Activated CD4-positive, alpha-beta T cell treated with anti-CD3 and anti-CD28 coated beads, Interleukin-2, amount 10 ng/mL, durations not matched to agents 24 days and 14 days (primary cell): Measurements from ENCODE around the gene SLC8B1. TPM values are rescaled to one million over a fixed set of nuclear protein-coding genes. Genes with fewer than 3 reads are reported as not detected.

ENCODE experiments used
- DNase-seq: peaks from one replicate; pipeline ENCODE4 v3.0.0; 2022
- H3K27ac Mint-ChIP-seq: one replicate; pipeline ENCODE4 v1.8.0; 2022; ENCODE audit warnings: mild to moderate bottlenecking, mixed read lengths
- H3K27me3 Mint-ChIP-seq: one replicate; pipeline ENCODE4 v1.8.0; 2022; ENCODE audit warnings: mixed read lengths
- H3K36me3 Mint-ChIP-seq: one replicate; pipeline ENCODE4 v1.8.0; 2022; ENCODE audit warnings: low read depth, mild to moderate bottlenecking, mixed read lengths
- H3K4me1 Mint-ChIP-seq: one replicate; pipeline ENCODE4 v1.8.0; 2021; ENCODE audit warnings: mixed read lengths
- H3K4me3 Mint-ChIP-seq: one replicate; pipeline ENCODE4 v1.8.0; 2022; ENCODE audit warnings: mild to moderate bottlenecking, moderate library complexity, mixed read lengths
- H3K9me3 Mint-ChIP-seq: one replicate; pipeline ENCODE4 v1.8.0; 2021; ENCODE audit warnings: mixed read lengths
- intact Hi-C: fragments of 100-400 bp; cut with micrococcal nuclease; formaldehyde crosslinking; loops from one replicate; pipeline ENCODE4 v1.15.1; 2023
- total RNA-seq: library from RNA; stranded (reverse); gene quantifications from 2 replicates; pipeline ENCODE4 v1.2.3, GENCODE V29; 2022

Gene SLC8B1
- total RNA-seq, 1 donor from 2014 or later, result 19.5 TPM

DNA sequence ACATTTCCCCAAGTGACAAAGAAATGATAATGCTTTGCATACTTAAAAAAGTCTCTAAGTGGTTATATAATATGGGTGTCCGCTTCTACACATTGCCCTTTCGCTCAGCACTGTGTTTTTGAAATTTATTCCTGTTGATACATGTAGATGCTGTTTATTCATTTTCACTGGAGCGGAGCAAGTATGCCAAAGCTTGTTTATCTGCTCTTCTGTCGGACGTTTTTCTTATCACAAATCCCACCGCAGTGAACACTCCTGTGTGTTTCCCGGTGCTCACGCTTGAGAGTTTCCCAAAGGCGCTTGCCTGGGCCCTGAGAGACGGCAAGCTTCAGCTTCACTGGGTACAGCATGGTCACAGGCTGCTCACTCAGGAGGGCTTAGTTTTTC lies 63.5 kb downstream of the SLC8B1 start:
- intact Hi-C loops, result loop anchor here (1.0 kb wide), 1 partner anchor 9 kb away; no protein-coding TSS in a partner anchor
- no peak for DNase-seq
- Mint-ChIP-seq H3K27ac (peak overlapping the region; percentile 11), H3K9me3 (no peaks in the 10 kb centered on the region), H3K27me3 (no peaks in the 10 kb centered on the region), H3K4me1 (peaks cover 16% of the 10 kb centered on the region), H3K4me3 (no peak overlapping the region), H3K36me3 (peaks cover 31% of the 10 kb centered on the region)

DNA sequence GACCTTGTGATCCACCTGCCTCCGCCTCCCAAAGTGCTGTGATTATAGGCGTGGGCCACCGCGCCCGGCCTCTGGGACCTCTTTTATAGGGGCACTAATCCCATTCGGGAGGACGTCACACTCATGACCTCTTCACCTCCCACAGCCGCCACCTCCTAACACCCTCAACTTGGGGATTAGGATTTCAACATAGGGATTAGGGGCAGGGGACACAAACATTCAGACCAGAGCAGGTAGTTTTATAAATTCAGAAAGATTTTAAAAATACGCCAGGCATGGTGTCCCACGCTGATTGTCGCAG lies 64.2 kb downstream of the SLC8B1 start:
- H3K9me3 Mint-ChIP-seq, result no peaks in the 10 kb centered on the region
- H3K36me3 Mint-ChIP-seq, result peaks cover 37% of the 10 kb centered on the region
- H3K4me3 Mint-ChIP-seq, result no peak overlapping the region
- no peak for DNase-seq
- no peaks in the 10 kb centered on the region for H3K27me3 Mint-ChIP-seq
- intact Hi-C loops, result loop anchor here (1.0 kb wide), 1 partner anchor 8 kb away; no protein-coding TSS in a partner anchor
- H3K4me1 Mint-ChIP-seq, result peaks cover 19% of the 10 kb centered on the region
- H3K27ac Mint-ChIP-seq, result no peak overlapping the region

DNA sequence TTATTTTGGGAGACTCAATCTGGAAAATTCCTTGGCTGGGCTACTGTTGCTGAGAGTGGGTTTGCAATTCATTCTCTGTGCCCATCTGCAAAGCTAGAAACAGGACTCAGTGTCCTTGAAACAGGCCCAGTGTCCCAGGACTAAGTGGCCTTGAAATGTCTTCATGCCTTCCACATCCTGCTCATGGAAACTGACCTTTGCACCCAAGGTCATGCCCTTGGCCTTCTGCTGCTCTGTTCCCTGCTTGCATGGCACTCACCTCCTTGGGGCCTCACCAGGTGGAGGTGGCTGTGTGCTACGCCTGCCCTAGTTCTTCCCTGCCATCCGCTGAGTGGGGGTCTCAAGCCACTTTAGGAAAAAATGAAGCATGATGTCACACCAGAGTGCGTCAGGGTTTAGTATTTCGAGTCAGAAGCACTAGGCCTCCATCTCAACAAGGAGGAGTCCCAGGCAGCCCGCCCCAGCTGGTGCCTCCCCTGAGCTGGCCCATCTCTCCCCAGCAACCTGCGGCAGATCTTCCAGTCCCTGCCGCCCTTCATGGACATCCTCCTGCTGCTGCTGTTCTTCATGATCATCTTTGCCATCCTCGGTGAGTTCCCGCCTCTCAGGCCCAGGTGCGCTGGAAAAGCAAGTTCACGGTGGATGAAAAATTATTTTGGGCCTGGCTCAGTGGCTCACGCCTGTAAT lies 65.5 kb downstream of the SLC8B1 start:
- Mint-ChIP-seq H3K4me3 (no peak overlapping the region), H3K9me3 (no peaks in the 10 kb centered on the region), H3K27ac (no peak overlapping the region), H3K4me1 (peaks cover 19% of the 10 kb centered on the region), H3K27me3 (no peaks in the 10 kb centered on the region), H3K36me3 (peaks cover 39% of the 10 kb centered on the region)
- intact Hi-C loops, result no loop called here
- no peak for DNase-seq

DNA sequence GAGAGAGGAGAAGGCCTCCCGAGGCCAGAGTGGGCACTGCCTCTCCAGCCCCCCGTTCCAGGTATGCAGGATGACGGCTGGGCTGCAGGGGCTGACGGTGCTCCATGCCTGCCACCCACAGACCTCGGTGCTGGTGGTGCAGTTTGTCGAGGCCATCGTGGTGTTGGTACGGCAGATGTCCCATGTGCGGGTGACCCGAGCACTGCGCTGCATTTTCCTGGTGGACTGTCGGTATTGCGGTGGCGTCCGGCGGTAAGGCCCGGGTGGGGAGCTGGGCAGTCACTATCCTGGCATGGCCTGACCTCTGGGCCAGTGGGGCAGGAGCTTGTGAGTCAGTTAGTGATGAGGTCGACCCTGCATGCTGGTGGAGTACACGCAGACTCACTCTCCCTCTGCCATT lies 66.3 kb downstream of the SLC8B1 start:
- Mint-ChIP-seq H3K27ac (no peak overlapping the region), H3K9me3 (no peaks in the 10 kb centered on the region), H3K4me1 (peaks cover 27% of the 10 kb centered on the region), H3K36me3 (peaks cover 46% of the 10 kb centered on the region), H3K4me3 (no peak overlapping the region), H3K27me3 (no peaks in the 10 kb centered on the region)
- no peak for DNase-seq
- intact Hi-C loops, result no loop called here

DNA sequence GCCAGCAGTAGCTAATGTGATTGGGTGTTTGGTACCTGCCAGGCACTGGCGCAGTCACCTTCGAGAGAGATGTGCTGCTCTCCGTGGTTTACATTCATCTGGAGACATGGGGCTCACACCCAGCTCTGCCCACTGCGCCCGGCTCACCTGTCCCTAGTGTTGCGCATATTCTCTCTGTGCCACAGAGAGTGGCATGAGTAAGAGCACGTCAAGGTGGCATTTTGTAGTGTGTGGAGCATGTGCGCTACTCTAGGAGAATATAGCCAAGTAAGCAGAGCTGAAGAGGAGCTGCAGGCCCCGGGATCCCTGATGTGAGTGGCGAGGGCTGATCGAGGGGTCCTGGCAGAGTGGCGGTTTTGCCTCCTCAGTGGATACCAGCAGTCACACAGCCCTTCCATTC lies 66.8 kb downstream of the SLC8B1 start:
- Mint-ChIP-seq H3K27me3 (no peaks in the 10 kb centered on the region), H3K9me3 (no peaks in the 10 kb centered on the region), H3K36me3 (peaks cover 45% of the 10 kb centered on the region), H3K4me1 (peaks cover 29% of the 10 kb centered on the region), H3K27ac (peak overlapping the region; percentile 15), H3K4me3 (no peak overlapping the region)
- DNase-seq, result no peak
- intact Hi-C loops, result no loop called here

DNA sequence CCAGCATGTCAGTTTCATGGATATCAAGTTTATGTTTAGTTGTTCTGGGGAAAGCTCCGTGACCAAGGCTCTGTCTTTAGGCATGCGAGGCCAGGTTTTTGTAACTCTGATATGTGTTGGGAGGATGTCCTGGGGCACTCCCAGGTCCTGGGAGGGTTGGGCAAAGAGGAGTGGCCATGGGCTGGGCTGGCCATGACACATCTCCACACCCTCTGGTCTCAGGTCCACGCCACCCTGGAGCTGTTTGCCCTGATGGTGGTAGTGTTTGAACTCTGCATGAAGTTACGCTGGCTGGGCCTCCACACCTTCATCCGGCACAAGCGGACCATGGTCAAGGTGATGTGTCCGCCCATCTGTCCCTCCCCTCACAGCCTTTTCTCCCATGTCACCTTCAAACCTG lies 67.3 kb downstream of the SLC8B1 start:
- peaks cover 30% of the 10 kb centered on the region for H3K4me1 Mint-ChIP-seq
- H3K27ac Mint-ChIP-seq, result peak overlapping the region; percentile 15
- no peaks in the 10 kb centered on the region for H3K27me3 Mint-ChIP-seq
- peaks cover 45% of the 10 kb centered on the region for H3K36me3 Mint-ChIP-seq
- intact Hi-C loops, result no loop called here
- no peak overlapping the region for H3K4me3 Mint-ChIP-seq
- no peak for DNase-seq
- H3K9me3 Mint-ChIP-seq, result no peaks in the 10 kb centered on the region

DNA sequence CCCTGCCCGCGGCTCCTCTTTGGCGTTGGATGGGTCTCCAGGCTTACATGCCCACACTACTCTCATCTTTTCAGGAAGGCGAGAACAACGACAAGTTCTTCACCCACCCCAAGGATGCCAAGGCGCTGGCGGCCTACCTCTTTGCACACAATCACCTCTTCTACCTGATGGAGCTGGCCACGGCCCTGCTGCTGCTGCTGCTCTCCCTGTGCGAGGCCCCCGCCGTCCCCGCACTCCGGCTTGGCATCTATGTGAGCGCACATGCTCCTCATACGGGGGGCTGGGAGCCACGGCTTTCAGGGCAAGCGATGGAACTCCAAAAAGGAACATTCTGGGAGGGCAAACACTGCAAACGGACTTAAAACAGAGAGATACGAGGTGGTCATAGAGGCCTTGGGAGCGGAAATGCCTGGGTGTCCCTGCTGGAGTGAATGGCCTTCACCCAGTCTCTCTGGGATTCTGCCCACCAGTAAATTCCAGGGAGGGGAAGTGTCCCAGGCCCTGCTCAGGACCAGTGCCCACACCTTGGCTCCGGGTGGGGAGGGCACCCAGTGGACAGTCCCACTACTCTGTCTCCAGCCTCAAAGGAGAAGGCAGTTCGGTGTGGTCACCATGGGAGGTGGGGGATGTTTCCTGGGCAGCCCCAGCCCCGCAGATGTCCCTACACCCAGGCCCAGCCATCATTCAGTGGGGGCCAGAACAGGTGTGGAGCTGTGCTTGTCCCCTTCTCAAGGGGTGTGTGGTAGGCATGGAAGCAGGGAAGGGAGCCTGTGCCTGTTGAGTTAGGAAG lies 68.6 kb downstream of the SLC8B1 start:
- H3K9me3 Mint-ChIP-seq, result no peaks in the 10 kb centered on the region
- H3K4me3 Mint-ChIP-seq, result no peak overlapping the region
- H3K36me3 Mint-ChIP-seq, result peaks cover 42% of the 10 kb centered on the region
- H3K27ac Mint-ChIP-seq, result peak overlapping the region; percentile 32
- H3K4me1 Mint-ChIP-seq, result peaks cover 30% of the 10 kb centered on the region
- no peak for DNase-seq
- no peaks in the 10 kb centered on the region for H3K27me3 Mint-ChIP-seq
- intact Hi-C loops, result no loop called here

DNA sequence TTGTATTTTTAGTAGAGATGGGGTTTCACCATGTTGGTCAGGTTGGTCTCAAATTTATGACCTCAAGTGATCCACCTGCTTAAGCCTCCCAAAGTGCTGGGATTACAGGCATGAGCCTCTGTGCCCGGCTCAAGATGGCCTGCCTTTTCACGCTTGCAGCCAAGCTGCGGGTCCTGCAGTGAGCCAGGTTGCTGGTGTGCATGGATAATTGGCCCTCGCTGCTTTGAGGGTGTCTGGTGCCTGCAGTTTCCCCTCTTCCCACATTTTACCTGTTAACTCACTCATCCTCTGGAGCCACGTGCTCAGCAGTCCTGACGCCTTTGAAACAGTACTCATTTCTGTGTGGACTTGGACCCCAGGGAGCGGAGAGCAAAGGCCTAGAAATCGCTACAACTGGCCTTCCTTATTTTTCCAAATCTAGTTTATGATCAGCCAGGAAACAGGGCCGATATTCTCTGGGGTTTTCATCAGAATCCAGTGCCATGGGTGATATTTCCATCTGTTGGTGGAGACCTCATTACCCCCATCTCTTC lies 71.4 kb downstream of the SLC8B1 start:
- intact Hi-C loops, result loop anchor here (2.0 kb wide), 1 partner anchor 55 kb away; no protein-coding TSS in a partner anchor
- Mint-ChIP-seq H3K27me3 (no peaks in the 10 kb centered on the region), H3K27ac (no peak overlapping the region), H3K4me1 (peaks cover 38% of the 10 kb centered on the region), H3K9me3 (no peaks in the 10 kb centered on the region), H3K36me3 (peaks cover 39% of the 10 kb centered on the region), H3K4me3 (no peak overlapping the region)
- DNase-seq, result no peak

DNA sequence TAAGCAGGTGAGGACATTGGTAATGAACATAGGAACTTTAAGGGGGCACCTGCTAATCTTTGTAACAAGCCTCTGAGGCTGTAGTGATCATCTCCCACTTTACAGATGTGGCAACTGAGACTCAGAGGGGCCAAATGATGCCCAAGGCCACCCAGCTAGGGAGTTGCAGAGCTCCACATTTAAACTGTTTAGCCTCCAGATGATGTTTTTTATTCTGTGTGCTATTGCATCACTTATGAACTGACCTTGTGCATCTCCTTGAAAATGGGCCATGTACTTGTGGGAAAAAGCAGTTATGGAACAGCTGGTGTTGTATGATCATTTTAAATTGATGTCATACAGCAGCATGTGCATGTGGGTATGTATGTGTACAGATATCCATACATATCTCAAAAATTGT lies 72.2 kb downstream of the SLC8B1 start:
- Mint-ChIP-seq H3K4me1 (peaks cover 37% of the 10 kb centered on the region), H3K36me3 (peaks cover 34% of the 10 kb centered on the region), H3K9me3 (no peaks in the 10 kb centered on the region), H3K4me3 (no peak overlapping the region), H3K27ac (no peak overlapping the region), H3K27me3 (no peaks in the 10 kb centered on the region)
- intact Hi-C loops, result loop anchor here (1.0 to 2.0 kb wide), 3 partner anchors 9 to 54 kb away; no protein-coding TSS in a partner anchor
- no peak for DNase-seq

DNA sequence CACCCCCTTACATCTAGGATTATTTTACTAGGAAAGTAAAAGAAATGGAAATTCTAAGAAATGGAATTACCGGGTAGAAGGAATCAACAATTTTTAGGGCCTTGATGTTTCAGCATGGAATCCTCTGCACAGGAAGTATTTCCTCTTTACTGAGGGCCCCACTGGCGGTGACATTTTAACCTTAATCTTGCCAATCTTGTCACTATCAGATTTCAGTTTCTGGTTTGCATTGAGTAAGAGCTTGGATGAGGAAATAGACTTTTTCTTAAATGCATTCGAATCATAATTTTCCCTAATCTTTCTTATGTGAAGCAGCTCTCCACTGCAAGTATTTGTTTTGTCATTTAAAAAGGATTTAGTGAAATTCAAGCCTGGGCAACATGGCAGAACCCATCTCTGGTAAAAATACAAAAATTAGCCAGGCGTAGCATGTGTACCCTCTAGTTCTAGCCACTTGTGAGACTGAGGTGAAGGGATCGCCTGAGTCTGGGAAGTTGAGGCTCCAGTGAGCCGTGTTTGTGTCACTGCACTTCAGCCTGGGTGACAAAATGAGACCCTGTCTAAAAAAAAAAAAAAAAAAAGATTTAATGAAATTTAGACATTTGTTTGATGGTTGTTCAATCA lies 73.0 kb downstream of the SLC8B1 start:
- peak overlapping the region; percentile 62 for H3K27ac Mint-ChIP-seq
- H3K9me3 Mint-ChIP-seq, result no peaks in the 10 kb centered on the region
- H3K4me3 Mint-ChIP-seq, result peak overlapping the region; percentile 60
- intact Hi-C loops, result loop anchor here (1.0 to 2.0 kb wide), 3 partner anchors 9 to 53 kb away; no protein-coding TSS in a partner anchor
- H3K36me3 Mint-ChIP-seq, result peaks cover 31% of the 10 kb centered on the region
- peak; percentile 82 for DNase-seq
- H3K4me1 Mint-ChIP-seq, result peaks cover 37% of the 10 kb centered on the region
- H3K27me3 Mint-ChIP-seq, result no peaks in the 10 kb centered on the region

DNA sequence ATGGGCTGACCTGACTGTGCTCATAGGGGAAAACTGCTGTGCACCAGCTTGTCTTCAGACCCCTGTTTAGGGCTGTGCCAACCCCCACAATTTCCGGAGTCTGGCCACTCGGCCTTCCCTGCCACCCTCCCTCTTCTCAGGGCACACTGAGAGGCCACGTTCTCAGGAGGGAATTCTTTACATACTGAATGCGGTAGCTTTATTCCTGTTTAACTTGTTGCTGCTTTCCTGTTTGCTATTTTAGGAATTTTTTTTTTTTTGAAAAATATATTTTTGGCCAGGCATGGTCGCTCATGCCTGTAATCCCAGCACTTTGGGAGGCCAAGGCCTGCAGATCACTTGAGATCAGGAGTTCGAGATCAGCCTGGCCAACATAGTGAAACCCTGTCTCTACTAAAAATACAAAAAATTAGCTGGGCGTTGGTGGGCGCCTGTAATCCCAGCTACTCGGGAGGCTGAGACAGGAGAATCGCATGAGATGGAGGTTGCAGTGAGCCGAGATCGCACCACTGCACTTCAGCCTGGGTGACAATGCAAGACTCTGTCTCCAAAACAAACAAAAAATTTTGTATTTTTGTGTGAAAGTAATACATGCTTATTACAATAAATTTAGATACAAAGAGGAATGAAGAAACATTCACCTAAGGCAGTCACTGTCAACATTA lies 74.1 kb downstream of the SLC8B1 start:
- H3K27ac Mint-ChIP-seq, result no peak overlapping the region
- peaks cover 24% of the 10 kb centered on the region for H3K36me3 Mint-ChIP-seq
- DNase-seq, result no peak
- H3K27me3 Mint-ChIP-seq, result no peaks in the 10 kb centered on the region
- no peak overlapping the region for H3K4me3 Mint-ChIP-seq
- intact Hi-C loops, result no loop called here
- H3K9me3 Mint-ChIP-seq, result no peaks in the 10 kb centered on the region
- peaks cover 33% of the 10 kb centered on the region for H3K4me1 Mint-ChIP-seq

DNA sequence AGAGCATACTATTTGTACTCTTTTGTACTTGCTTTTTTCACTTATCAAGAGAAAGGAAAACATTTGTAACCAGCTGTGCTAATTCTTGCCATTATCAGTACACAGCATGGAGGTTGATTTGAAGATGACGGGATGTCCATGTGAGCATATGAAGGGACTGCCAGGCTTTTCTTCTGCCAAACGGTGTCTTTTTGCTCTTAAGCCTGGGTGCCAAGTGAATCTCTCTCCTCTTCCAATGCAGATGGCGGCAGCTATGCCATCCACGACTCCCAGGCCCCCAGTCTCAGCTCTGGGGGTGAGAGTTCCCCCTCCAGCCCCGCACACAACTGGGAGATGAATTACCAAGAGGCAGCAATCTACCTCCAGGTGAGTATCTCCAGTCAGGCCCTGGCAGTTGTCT lies 74.8 kb downstream of the SLC8B1 start:
- H3K36me3 Mint-ChIP-seq, result peaks cover 20% of the 10 kb centered on the region
- intact Hi-C loops, result no loop called here
- no peak overlapping the region for H3K4me3 Mint-ChIP-seq
- H3K27ac Mint-ChIP-seq, result peak overlapping the region; percentile 13
- no peaks in the 10 kb centered on the region for H3K27me3 Mint-ChIP-seq
- DNase-seq, result no peak
- H3K4me1 Mint-ChIP-seq, result peaks cover 33% of the 10 kb centered on the region
- H3K9me3 Mint-ChIP-seq, result no peaks in the 10 kb centered on the region

DNA sequence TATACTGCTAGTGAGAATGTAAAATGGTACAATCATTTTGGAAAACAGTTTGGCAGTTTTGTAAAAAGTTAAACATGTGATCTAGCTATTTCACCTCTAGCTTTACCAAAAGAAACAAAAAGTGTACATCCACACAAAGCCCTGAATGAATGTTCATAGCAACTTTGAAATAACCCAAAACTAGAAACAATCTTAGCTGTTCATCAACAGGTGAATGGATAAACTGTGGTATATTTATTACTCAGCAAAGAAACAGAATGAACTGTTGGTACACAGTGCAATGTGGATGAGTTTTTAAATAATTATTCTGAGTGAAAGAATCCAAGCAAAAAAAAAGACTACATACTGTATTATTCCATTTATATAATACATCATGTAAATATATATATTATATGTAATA lies 77.3 kb downstream of the SLC8B1 start:
- Mint-ChIP-seq H3K9me3 (peaks cover 6% of the 10 kb centered on the region), H3K4me1 (peaks cover 20% of the 10 kb centered on the region), H3K27ac (no peak overlapping the region), H3K36me3 (peaks cover 29% of the 10 kb centered on the region), H3K27me3 (no peaks in the 10 kb centered on the region), H3K4me3 (no peak overlapping the region)
- intact Hi-C loops, result no loop called here
- no peak for DNase-seq
